ENCODE data around the gene TMEM233.
A peak's percentile ranks its signal among the peaks of the same experiment; 100 is the strongest.

TMEM233 gene

GRCh38 chr12:119679081-119679480 is 85.5 kb downstream of the TMEM233 start:
- Mint-ChIP-seq H3K4me3 (no peak overlapping the region), H3K27ac (no peak overlapping the region)

GRCh38 chr12:119679490-119679889 is 85.9 kb downstream of the TMEM233 start:
- H3K4me3 Mint-ChIP-seq = no peak overlapping the region
- no peaks in the 10 kb centered on the region for H3K27me3 Mint-ChIP-seq
- ATAC-seq (no peak), DNase-seq (no peak)
- H3K9me3 Mint-ChIP-seq = no peaks in the 10 kb centered on the region
- no peak overlapping the region for H3K27ac Mint-ChIP-seq
- H3K4me1 Mint-ChIP-seq = peaks cover 20% of the 10 kb centered on the region

More at GRCh38 chr12:119679081-119679480, 85.5 kb downstream of the TMEM233 start:
- Mint-ChIP-seq H3K27me3 (no peaks in the 10 kb centered on the region), H3K4me1 (peaks cover 25% of the 10 kb centered on the region), H3K9me3 (no peaks in the 10 kb centered on the region)
- no peak for DNase-seq
- no peak for ATAC-seq

- ATAC-seq = no peak
- Mint-ChIP-seq H3K4me3 (no peak overlapping the region), H3K4me1 (peaks cover 17% of the 10 kb centered on the region), H3K9me3 (no peaks in the 10 kb centered on the region), H3K27me3 (no peaks in the 10 kb centered on the region), H3K27ac (peak overlapping the region in 1 of 2 donors; percentile 33)
- DNase-seq = no peak
Observed at GRCh38 chr12:119681111-119681510, 87.5 kb downstream of the TMEM233 start.

DNA sequence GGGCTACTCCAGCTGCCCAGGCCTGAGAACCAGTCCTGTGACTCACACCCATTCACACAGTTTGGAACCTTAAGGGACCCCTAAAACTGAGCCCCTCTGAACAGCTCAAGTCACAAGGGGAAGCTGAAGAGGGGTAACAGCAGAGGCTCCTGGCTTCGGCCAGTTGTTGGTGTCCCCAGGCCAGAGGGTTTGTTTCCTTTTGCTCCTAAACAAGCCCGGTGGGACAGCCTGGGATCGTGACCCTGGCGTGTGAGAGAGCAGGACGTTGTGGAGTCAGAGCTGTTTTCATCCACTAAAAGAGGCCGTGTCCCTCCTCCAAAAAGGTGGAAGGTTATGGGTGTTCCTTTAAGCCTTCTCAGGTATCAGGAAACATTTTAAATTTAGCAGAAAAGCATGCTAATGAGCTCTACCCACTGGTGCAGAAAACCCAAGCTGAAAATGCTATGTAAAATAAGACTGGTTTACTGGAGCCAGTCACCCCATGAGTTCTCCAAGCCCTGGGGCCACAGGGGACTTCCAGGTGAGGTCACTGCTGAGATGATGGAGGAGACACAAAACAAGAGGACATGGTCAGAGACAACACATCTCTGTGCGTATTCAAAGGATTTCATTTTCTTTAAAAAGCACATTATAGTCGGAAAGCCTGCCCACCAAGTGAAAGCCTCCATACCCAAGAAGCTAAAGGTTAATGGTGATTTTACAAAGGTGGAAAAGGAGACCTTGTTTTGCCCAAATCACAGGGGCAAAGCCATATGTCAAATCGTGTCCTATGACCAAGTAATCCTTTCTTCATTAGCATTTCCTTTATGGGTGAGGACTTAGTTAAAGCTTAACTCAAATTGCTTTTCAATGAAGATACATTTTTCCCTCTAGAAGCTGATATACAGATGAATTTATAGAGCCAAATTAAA is 88.4 kb downstream of the TMEM233 start:
- DNase-seq = peak in 1 of 2 donors; percentile 28
- Mint-ChIP-seq H3K27me3 (no peaks in the 10 kb centered on the region), H3K4me1 (peaks cover 17% of the 10 kb centered on the region), H3K27ac (peak overlapping the region; percentile 73 to 81), H3K4me3 (peak overlapping the region in 1 of 2 donors; percentile 17), H3K9me3 (no peaks in the 10 kb centered on the region)
- ATAC-seq = peak; percentile 77

GRCh38 chr12:119682639-119683252 is 89.2 kb downstream of the TMEM233 start:
- Mint-ChIP-seq H3K4me1 (peaks cover 17% of the 10 kb centered on the region), H3K27ac (peak overlapping the region in 1 of 2 donors; percentile 46), H3K4me3 (no peak overlapping the region), H3K9me3 (no peaks in the 10 kb centered on the region), H3K27me3 (no peaks in the 10 kb centered on the region)
- no peak for ATAC-seq
- no peak for DNase-seq

- Mint-ChIP-seq H3K4me3 (no peak overlapping the region), H3K27ac (no peak overlapping the region), H3K4me1 (peaks cover 17% of the 10 kb centered on the region), H3K9me3 (no peaks in the 10 kb centered on the region), H3K27me3 (no peaks in the 10 kb centered on the region)
- DNase-seq = no peak
- no peak for ATAC-seq
Observed at GRCh38 chr12:119683413-119683812, 89.8 kb downstream of the TMEM233 start.

GRCh38 chr12:119683816-119684215 is 90.2 kb downstream of the TMEM233 start:
- H3K9me3 Mint-ChIP-seq = no peaks in the 10 kb centered on the region
- DNase-seq (no peak), ATAC-seq (no peak)
- no peaks in the 10 kb centered on the region for H3K27me3 Mint-ChIP-seq
- H3K4me1 Mint-ChIP-seq = peaks cover 17% of the 10 kb centered on the region
- H3K4me3 Mint-ChIP-seq = no peak overlapping the region
- H3K27ac Mint-ChIP-seq = peak overlapping the region in 1 of 2 donors; percentile 27

DNA sequence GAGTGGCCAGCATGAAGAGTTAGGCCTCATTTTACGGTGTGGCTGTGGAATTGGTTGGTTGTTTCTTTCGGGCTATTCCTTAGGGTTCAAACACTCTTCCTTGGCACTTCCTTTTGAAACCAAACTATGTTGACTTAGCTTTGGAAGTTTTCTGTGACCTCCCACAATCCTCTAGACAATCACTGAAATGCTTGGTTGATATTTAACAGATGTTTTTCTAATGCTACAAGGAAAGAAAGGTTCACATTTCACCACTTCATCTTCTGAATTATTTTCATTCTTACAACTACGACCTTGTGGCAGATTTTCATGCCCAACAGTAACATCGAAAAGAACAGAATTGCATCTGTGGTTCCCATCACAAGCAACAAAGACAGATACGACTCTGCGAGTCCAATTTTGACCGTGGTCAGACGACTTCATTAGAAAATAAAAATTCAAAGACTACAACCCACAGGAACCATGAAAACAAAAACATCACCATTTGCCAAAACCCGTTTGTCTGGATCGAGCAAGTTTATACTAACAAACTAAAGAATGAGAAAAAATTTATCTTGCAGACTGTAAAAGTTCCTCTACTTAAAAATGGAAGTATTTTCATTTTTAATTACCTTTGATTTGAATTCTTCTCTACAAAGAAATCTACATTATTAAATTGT is 91.3 kb downstream of the TMEM233 start:
- Mint-ChIP-seq H3K27ac (no peak overlapping the region), H3K27me3 (no peaks in the 10 kb centered on the region), H3K4me3 (no peak overlapping the region), H3K4me1 (peaks cover 17% of the 10 kb centered on the region), H3K9me3 (no peaks in the 10 kb centered on the region)
- ATAC-seq (no peak), DNase-seq (no peak)

DNA sequence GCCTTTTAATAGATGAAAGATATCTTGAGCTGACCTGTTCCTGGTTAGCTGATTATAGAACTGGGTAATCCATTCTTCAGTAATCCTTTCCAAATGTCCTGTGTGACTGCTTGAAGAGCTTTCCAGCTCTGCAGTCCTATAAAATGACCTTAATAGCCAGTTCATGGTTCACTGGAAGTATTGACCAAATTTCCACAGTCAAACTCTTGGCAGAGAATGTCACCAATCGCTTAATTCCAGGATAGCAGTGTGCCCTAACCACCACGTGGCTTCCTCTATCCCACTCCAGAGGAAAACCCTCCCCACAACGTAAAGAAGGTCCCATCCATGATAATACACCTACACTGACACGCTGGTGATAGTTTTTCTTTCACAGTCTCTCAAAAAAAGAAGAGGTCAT is 91.8 kb downstream of the TMEM233 start:
- ATAC-seq = no peak
- Mint-ChIP-seq H3K9me3 (no peaks in the 10 kb centered on the region), H3K4me1 (peaks cover 17% of the 10 kb centered on the region), H3K4me3 (no peak overlapping the region), H3K27ac (no peak overlapping the region), H3K27me3 (no peaks in the 10 kb centered on the region)
- no peak for DNase-seq

- Mint-ChIP-seq H3K9me3 (no peaks in the 10 kb centered on the region), H3K27me3 (no peaks in the 10 kb centered on the region), H3K4me1 (peaks cover 17% of the 10 kb centered on the region), H3K27ac (no peak overlapping the region), H3K4me3 (no peak overlapping the region)
- ATAC-seq = no peak
- no peak for DNase-seq
Observed at GRCh38 chr12:119686355-119686754, 92.8 kb downstream of the TMEM233 start.

DNA sequence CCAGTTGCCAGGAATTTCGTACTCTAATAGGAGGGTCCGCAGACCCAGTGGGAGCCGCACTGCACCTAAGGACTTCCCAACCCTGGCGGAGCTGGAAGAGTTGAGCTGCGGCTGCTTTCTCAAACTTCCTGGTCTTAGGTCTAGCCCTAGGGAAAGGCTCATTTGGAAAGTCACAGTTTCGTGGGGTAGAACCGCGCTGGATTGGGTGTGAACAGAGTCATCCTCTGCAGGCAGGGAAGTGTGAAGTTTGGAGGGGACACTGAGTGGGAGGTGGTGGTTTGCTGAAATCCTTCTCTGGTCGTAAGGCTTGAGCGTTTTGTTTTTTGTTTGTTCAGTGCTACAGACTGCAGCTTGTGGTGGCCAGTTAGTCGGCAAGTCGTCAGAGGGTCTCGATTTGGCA is 93.2 kb downstream of the TMEM233 start:
- peak overlapping the region in 1 of 2 donors; percentile 74 for H3K27ac Mint-ChIP-seq
- no peaks in the 10 kb centered on the region for H3K9me3 Mint-ChIP-seq

DNA sequence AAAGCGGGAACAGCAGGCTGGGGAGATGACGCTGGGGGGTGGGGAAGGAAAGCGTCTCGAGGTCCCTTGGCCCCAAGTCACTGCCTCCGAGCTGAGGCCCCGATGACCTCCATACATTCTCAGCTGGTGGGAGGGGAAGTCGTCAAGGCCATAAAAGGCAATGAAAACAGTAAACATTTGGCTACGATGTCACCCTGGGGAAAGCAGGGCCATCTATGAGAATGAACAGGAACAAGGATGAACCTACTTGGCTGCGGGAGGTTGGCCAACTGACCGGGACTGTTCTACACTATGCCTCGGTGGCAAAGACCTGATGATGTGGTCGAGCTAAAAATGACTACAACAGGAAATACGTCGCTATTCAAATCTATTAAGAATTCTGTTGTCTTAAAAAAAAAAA is 93.8 kb downstream of the TMEM233 start:
- Mint-ChIP-seq H3K9me3 (no peaks in the 10 kb centered on the region), H3K4me1 (peaks cover 7% of the 10 kb centered on the region), H3K27ac (no peak overlapping the region), H3K27me3 (no peaks in the 10 kb centered on the region), H3K4me3 (no peak overlapping the region)
- DNase-seq = no peak
- ATAC-seq = no peak

More for the DNA sequence above, 93.2 kb downstream of the TMEM233 start:
- Mint-ChIP-seq H3K4me3 (no peak overlapping the region), H3K27me3 (no peaks in the 10 kb centered on the region), H3K4me1 (peaks cover 13% of the 10 kb centered on the region)
- DNase-seq = no peak
- no peak for ATAC-seq

GRCh38 chr12:119687879-119688278 is 94.3 kb downstream of the TMEM233 start:
- no peak for DNase-seq
- H3K9me3 Mint-ChIP-seq = no peaks in the 10 kb centered on the region
- H3K27ac Mint-ChIP-seq = peak overlapping the region in 1 of 2 donors; percentile 86
- no peaks in the 10 kb centered on the region for H3K27me3 Mint-ChIP-seq
- H3K4me3 Mint-ChIP-seq = no peak overlapping the region
- peaks cover 2% of the 10 kb centered on the region for H3K4me1 Mint-ChIP-seq
- ATAC-seq = no peak

GRCh38 chr12:119689935-119690500 is 96.4 kb downstream of the TMEM233 start:
- no peak overlapping the region for H3K27ac Mint-ChIP-seq
- no peaks in the 10 kb centered on the region for H3K4me1 Mint-ChIP-seq
- DNase-seq (no peak), ATAC-seq (no peak)
- no peak overlapping the region for H3K4me3 Mint-ChIP-seq
- no peaks in the 10 kb centered on the region for H3K9me3 Mint-ChIP-seq
- no peaks in the 10 kb centered on the region for H3K27me3 Mint-ChIP-seq

DNA sequence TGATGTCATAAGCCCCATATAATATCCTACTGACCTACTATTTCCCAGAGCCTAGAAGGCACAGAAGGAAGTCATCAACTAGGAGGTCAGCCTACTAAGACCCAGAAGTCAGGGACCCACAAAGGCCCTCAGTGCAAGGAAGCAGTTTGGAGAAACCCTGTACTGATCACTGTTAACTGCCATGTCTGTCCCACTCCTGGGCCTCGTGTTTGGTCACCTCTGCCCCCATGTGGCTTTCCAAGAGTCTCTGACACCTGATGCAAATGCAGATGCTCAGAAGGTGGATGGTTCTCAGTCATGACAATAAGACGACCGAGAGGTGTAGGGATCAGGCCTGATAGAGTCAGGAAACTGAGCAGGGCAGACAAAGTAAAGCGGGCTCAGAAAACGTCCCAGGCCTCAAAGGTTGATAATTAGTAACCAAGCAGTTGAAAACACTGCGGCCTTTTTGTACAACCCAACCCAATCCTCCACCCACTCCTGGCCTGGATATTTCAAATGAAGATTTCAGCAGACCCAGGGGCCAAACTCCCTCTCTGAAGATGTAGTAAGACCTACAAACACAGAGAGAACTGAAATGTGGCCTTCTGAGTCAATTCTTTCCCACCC is 97.7 kb downstream of the TMEM233 start:
- ATAC-seq (no peak), DNase-seq (no peak)
- H3K27me3 Mint-ChIP-seq = no peaks in the 10 kb centered on the region
- no peaks in the 10 kb centered on the region for H3K4me1 Mint-ChIP-seq
- H3K4me3 Mint-ChIP-seq = no peak overlapping the region
- no peak overlapping the region for H3K27ac Mint-ChIP-seq
- no peaks in the 10 kb centered on the region for H3K9me3 Mint-ChIP-seq
